ENCODE data around the gene MYOF. TPM values are rescaled to one million over a fixed set of nuclear protein-coding genes. Genes with fewer than 3 reads are reported as not detected.

The MYOF gene
- total RNA-seq, 3 donors from 2014 or later: 55.0 to 90.7 (median 85.5) TPM

DNA sequence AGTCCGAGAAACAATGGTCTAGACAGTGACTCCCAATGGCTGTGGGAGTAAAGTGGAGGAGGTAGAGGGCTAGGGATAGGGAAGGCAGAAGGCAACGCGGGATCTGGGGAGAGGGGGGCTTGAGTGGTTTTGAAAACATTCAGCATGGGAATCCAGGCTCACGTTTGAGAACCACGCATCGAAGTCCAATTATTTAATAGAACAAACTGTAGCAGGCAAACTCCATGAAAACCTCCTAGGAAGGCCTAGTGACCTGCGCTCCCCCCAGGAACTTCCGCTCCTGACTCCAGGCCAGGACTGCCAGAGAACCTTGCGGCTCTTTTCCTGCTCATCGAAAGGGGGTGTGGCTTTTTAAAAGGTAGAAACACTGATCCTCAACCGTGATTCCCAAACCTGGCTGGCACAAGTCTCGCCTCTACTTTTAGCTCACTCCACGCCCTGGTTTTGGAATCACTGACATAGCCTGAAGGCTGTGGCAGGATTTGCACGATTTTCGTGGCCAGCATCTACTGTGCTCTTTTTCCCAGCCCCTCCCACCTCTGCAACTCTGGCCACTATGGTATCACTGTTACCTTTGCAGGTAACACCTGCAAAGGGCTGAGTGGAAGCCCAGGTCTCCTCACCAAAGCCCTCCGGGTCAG is 43.4 kb downstream of the MYOF start:
- ATAC-seq: peak; percentile 74
- H3K4me1 ChIP-seq (ENCODE audit: low read depth): peaks cover 27% of the 10 kb centered on the region
- intact Hi-C loops (cut with DNase I, micrococcal nuclease): loop anchor here in 1 of 2 donors (10.0 kb wide), 1 partner anchor 54 kb away; no protein-coding TSS in a partner anchor
- peak in 2 of 3 donors; percentile 58 to 63 for DNase-seq
- no peaks in the 10 kb centered on the region for H3K9me3 ChIP-seq
- TF ChIP-seq CTCF (IDR thresholded peaks at IDR 0.05): no peak
- no peak overlapping the region for H3K4me3 ChIP-seq
- no peaks in the 10 kb centered on the region for H3K36me3 ChIP-seq (ENCODE audit: low read depth)

DNA sequence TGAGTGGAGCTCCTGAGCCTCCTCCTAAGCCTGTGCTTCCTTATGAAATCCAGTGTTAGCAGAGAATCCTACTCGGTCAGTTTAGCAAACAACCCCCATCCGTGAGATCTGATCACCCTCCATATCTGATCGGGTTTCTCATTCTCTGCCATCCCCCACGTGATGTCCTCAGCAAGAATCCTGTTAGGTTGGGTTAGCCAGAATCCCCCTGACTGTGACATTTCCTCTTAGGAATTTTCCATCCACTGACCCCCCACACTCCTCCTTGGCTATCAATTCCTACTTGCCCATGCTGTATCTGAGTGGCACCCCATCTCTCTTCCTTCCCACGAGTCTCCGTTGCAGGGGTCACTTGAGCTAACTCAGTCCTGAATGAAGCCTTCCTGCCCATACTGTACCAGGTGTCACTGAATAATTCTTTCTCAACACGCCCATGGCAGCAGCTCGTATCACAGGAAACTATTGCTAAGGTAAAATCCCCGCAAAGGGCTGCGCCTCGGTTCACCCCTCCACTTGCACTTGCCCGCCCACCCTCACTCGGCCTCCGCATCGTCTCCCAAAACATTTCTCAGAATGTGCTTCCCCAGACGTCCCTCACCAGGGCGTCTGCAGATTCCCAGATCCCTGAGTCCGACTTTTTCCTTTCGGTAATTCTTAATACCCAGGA is 44.1 kb downstream of the MYOF start:
- H3K4me3 ChIP-seq: no peak overlapping the region
- TF ChIP-seq CTCF (IDR thresholded peaks at IDR 0.05): no peak
- H3K4me1 ChIP-seq (ENCODE audit: low read depth): peaks cover 27% of the 10 kb centered on the region
- H3K9me3 ChIP-seq: no peaks in the 10 kb centered on the region
- intact Hi-C loops (cut with DNase I, micrococcal nuclease): loop anchor here in 1 of 2 donors (10.0 kb wide), 1 partner anchor 53 kb away; no protein-coding TSS in a partner anchor
- no peak for DNase-seq
- no peaks in the 10 kb centered on the region for H3K36me3 ChIP-seq (ENCODE audit: low read depth)
- ATAC-seq: no peak

DNA sequence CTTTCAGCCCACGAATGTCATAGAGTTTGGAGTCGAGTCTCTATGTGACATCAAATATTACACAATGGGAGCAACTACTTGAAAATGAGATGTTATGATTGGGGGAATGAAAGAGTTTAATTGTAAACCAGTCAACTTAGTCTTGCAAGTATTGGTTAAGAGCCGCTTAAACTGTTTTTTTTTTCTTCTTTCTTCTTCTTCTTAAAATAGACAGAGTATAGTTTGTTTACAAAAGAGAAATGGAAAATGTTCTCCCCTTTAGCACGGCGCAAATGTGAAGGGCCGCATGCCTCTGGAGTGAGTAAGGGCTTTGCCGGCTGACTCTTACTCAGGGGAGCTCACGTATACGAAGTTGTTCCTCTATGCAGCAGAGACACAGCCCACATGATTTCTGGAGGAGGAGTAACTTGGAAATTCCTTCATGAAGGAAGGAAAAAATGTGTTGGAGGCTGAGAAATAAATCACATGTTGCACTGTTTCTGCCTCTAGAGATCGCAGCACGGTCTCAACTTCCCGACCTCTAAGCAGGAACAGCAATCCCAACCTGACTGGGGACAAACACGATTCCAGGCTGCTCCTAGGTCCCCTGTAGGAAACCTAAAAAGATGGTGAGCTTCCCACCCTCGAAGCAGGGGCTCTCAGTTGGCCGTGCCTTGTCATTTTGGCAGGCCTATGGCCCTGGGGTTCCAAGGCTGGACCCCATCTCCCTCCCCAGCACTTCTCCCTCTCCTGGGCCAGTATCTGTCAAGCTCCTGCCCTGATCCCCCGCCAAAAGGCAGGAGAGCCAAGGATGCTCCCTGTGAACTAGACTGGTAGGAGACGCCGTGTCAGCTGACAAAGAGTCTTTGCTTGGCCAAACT is 44.8 kb downstream of the MYOF start:
- ATAC-seq: peak; percentile 60
- Histone ChIP-seq H3K4me3 (no peak overlapping the region), H3K36me3 (ENCODE audit: low read depth) (no peaks in the 10 kb centered on the region), H3K9me3 (no peaks in the 10 kb centered on the region), H3K4me1 (ENCODE audit: low read depth) (peaks cover 22% of the 10 kb centered on the region)
- peak in 1 of 3 donors; percentile 49 for DNase-seq
- intact Hi-C loops (cut with DNase I, micrococcal nuclease): loop anchor here in 1 of 2 donors (10.0 kb wide), 1 partner anchor 53 kb away; no protein-coding TSS in a partner anchor
- TF ChIP-seq CTCF (IDR thresholded peaks at IDR 0.05): no peak

GRCh38 chr10:93436591-93437085 is 45.5 kb downstream of the MYOF start:
- no peak for TF ChIP-seq CTCF (IDR thresholded peaks at IDR 0.05)
- no peaks in the 10 kb centered on the region for H3K36me3 ChIP-seq (ENCODE audit: low read depth)
- intact Hi-C loops (cut with DNase I, micrococcal nuclease): loop anchor here in 1 of 2 donors (10.0 kb wide), 1 partner anchor 52 kb away; no protein-coding TSS in a partner anchor
- H3K4me1 ChIP-seq (ENCODE audit: low read depth): peaks cover 19% of the 10 kb centered on the region
- H3K4me3 ChIP-seq: no peak overlapping the region
- DNase-seq (no peak), ATAC-seq (peak; percentile 32)
- H3K9me3 ChIP-seq: no peaks in the 10 kb centered on the region
